Chondrocyte (in vitro differentiated cells): Measurements from ENCODE around the gene NKX6-1. TPM values are rescaled to one million over a fixed set of nuclear protein-coding genes. Genes with fewer than 3 reads are reported as not detected.

Source experiments
- DNase-seq: peaks from one replicate; pipeline ENCODE4 v3.0.0; 2021; ENCODE audit warnings: mixed read lengths, low spot score
- H3K27ac Mint-ChIP-seq: one replicate; pipeline ENCODE4 v1.8.0; 2021; ENCODE audit warnings: mild to moderate bottlenecking, moderate library complexity, mixed read lengths; ENCODE audit not compliant: unreplicated experiment
- H3K27me3 Mint-ChIP-seq: 2 replicates; pipeline ENCODE4 v1.8.0; 2021; ENCODE audit warnings: low read depth, mixed read lengths
- H3K36me3 Mint-ChIP-seq: 2 replicates; pipeline ENCODE4 v1.8.0; 2021; ENCODE audit warnings: low read depth, mixed read lengths
- H3K4me1 Mint-ChIP-seq: 2 replicates; pipeline ENCODE4 v1.8.0; 2021; ENCODE audit warnings: low read depth, mild to moderate bottlenecking, mixed read lengths
- H3K4me3 Mint-ChIP-seq: one replicate; pipeline ENCODE4 v1.8.0; 2021; ENCODE audit warnings: mild to moderate bottlenecking, moderate library complexity, mixed read lengths; ENCODE audit not compliant: unreplicated experiment
- H3K9me3 Mint-ChIP-seq: 2 replicates; pipeline ENCODE4 v1.8.0; 2021; ENCODE audit warnings: low read depth, mixed read lengths
- total RNA-seq: library from RNA; stranded (reverse); gene quantifications from 3 replicates; pipeline ENCODE4 v1.2.1, GENCODE V29; 2021
- TF ChIP-seq, protein P1 (sequence below): fragments of 200-600 bp; sonication (generic); IDR thresholded peaks from 2 replicates; pipeline ENCODE4 v1.5.0; 2021; ENCODE audit warnings: antibody characterized with exemption, mild to moderate bottlenecking, moderate library complexity

NKX6-1 gene
- total RNA-seq, 1 donor from 2014 or later: 0.60 TPM

DNA sequence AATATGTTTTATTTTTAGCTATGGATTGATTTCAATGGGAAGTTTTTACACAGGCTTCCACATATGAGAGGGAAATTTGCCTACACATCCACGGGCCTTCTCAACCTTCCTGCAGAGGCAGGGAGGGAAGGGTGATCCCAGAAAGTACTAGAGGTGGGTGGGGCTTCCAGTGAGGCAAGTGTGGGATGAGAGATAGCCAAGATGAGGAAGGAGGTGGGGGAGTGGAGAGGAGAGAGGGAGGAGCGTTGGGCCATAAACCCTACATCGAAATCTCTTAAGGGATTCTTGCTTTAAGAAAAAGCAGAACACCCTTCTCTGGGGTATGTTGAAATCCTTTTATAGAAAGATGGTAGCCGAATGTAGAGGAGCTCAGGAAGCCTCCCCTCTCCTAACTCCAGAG, 19.0 kb downstream of the NKX6-1 start:
- Mint-ChIP-seq H3K4me3 (no peak overlapping the region), H3K27me3 (peaks cover 56% of the 10 kb centered on the region), H3K36me3 (no peaks in the 10 kb centered on the region), H3K9me3 (no peaks in the 10 kb centered on the region), H3K4me1 (no peaks in the 10 kb centered on the region), H3K27ac (no peak overlapping the region)
- no peak for DNase-seq
- TF ChIP-seq, protein P1, sequence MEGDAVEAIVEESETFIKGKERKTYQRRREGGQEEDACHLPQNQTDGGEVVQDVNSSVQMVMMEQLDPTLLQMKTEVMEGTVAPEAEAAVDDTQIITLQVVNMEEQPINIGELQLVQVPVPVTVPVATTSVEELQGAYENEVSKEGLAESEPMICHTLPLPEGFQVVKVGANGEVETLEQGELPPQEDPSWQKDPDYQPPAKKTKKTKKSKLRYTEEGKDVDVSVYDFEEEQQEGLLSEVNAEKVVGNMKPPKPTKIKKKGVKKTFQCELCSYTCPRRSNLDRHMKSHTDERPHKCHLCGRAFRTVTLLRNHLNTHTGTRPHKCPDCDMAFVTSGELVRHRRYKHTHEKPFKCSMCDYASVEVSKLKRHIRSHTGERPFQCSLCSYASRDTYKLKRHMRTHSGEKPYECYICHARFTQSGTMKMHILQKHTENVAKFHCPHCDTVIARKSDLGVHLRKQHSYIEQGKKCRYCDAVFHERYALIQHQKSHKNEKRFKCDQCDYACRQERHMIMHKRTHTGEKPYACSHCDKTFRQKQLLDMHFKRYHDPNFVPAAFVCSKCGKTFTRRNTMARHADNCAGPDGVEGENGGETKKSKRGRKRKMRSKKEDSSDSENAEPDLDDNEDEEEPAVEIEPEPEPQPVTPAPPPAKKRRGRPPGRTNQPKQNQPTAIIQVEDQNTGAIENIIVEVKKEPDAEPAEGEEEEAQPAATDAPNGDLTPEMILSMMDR: no peak

DNA sequence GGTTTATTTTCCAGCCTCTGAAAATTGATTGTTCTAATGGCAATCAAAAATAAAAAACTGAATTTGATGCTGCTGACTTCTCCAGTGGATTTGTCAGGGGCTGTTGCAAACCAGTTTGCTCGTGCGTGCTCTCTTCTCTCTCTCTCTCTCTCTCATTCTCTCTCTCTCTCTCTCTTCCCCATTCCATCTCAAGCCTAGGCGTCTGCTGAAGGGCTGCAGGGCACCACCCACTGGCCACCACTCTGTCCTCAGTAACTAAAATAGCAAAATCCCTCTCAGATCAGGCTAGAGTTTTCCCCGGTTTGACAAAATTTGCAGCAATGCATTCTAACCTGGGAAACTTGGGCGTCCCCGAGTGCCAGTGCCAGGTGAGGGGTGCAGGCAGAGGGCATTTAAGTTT, 19.4 kb downstream of the NKX6-1 start:
- H3K27me3 Mint-ChIP-seq: peaks cover 58% of the 10 kb centered on the region
- no peaks in the 10 kb centered on the region for H3K9me3 Mint-ChIP-seq
- H3K36me3 Mint-ChIP-seq: no peaks in the 10 kb centered on the region
- no peak overlapping the region for H3K27ac Mint-ChIP-seq
- no peak for DNase-seq
- TF ChIP-seq, protein P1: no peak
- H3K4me3 Mint-ChIP-seq: no peak overlapping the region
- no peaks in the 10 kb centered on the region for H3K4me1 Mint-ChIP-seq

DNA sequence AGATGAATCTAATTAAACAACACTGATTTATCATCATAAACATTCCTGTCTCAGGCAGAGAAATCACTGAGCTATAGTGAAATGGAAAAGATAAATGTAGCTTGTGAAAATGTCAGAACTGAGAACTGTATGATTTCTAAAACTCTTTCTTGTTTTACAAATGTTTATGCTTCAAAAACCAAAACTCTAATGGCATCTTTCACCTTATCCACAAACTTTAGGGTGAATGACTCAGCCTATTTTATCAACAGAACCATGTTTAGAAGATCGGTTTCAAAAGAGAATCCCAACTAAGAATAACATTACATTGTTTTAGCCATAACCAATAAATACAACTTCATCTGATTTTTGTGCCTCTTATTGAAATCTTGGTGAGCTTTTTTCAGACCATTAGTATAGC, 21.4 kb downstream of the NKX6-1 start:
- no peak for DNase-seq
- H3K4me1 Mint-ChIP-seq: no peaks in the 10 kb centered on the region
- no peak overlapping the region for H3K4me3 Mint-ChIP-seq
- H3K27me3 Mint-ChIP-seq: peaks cover 64% of the 10 kb centered on the region
- H3K27ac Mint-ChIP-seq: no peak overlapping the region
- H3K9me3 Mint-ChIP-seq: no peaks in the 10 kb centered on the region
- TF ChIP-seq, protein P1: no peak
- H3K36me3 Mint-ChIP-seq: no peaks in the 10 kb centered on the region

DNA sequence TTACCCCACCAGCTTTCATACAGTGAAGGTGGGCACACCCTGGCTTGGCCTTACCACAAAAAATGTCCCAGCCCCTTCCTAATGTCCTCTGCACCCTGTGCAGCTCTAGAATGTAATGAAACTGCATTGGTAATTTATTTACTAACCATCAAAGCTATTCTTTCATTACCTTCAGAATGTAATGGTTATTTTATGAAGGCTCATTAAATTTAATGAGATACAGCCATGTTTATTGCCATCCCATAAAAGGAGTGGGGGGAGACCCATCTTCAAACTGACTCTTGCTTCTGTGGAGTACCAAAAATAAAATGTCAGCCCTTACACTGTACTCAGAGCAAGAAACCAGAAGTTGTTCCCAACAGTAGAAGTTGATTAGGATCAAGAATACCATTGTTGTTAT, 25.0 kb downstream of the NKX6-1 start:
- TF ChIP-seq, protein P1: no peak
- Mint-ChIP-seq H3K27ac (no peak overlapping the region), H3K4me1 (no peaks in the 10 kb centered on the region), H3K9me3 (no peaks in the 10 kb centered on the region), H3K36me3 (no peaks in the 10 kb centered on the region), H3K4me3 (no peak overlapping the region), H3K27me3 (peaks cover 36% of the 10 kb centered on the region)
- DNase-seq: no peak

DNA sequence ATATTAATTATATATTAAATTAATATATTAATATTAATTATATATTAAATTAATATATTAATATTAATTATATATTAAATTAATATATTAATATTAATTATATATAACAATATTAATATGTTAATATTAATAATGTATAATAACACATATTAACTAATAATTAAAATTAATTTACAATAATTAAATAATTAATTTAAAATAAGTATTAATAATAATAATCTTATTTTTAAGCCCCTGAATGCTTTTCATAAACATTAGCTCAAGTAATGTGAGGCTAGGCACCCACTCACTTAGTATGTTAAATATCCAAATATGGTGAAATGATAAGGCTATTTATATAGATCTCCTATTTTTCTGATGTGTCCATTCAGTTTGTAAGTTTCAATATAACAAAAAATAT, 26.9 kb downstream of the NKX6-1 start:
- no peak for DNase-seq
- Mint-ChIP-seq H3K27me3 (peaks cover 26% of the 10 kb centered on the region), H3K36me3 (no peaks in the 10 kb centered on the region), H3K27ac (no peak overlapping the region), H3K9me3 (no peaks in the 10 kb centered on the region), H3K4me1 (no peaks in the 10 kb centered on the region), H3K4me3 (no peak overlapping the region)
- TF ChIP-seq, protein P1: no peak
